NCI-H1436 (cell line): ENCODE results near the gene DLG4.
A peak's percentile ranks its signal among the peaks of the same experiment; 100 is the strongest.

ENCODE experiments used
- DNase-seq: peaks from one replicate; lab custom pipeline; 2025; lab: John Stamatoyannopoulos, UW

DLG4 gene

DNA sequence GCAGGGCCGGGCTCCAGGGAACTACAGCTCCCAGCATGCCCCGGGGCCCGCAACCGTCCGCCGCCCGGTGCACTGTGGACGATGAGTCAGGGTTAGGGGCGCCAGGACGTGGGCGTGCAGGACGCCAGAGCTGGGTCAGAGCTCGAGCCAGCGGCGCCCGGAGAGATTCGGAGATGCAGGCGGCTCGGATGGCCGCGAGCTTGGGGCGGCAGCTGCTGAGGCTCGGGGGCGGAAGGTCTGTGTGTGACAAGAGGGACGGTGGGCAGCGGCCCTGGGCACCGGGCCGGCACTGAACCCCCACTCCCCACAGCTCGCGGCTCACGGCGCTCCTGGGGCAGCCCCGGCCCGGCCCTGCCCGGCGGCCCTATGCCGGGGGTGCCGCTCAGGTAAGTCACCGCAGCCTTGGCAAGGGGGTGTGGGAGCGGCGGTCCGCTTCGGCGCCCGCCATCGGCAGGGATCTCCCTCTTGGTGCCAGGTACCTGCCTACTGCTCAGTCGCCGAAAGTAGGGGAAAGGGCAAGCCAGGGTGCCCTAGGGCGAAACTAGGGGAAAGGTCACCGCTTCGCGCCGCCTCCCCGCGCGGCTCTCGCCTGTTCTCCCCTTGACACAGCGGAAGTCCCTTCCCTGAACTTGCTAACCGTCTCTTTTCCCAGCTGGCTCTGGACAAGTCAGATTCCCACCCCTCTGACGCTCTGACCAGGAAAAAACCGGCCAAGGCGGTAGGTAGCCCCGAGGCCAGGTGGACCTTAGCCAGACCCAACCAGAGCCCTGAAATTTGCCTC is at the start of gene DLG4, which contains the start of gene ACADVL:
DLG4 (minus strand) TSS at position 25 of the 781 bp plus-strand sequence.
ACADVL (plus strand) TSS at position 127 of the 781 bp plus-strand sequence; CDS start at position 174, 47 bp downstream.
- peak; percentile 53 for DNase-seq

DNA sequence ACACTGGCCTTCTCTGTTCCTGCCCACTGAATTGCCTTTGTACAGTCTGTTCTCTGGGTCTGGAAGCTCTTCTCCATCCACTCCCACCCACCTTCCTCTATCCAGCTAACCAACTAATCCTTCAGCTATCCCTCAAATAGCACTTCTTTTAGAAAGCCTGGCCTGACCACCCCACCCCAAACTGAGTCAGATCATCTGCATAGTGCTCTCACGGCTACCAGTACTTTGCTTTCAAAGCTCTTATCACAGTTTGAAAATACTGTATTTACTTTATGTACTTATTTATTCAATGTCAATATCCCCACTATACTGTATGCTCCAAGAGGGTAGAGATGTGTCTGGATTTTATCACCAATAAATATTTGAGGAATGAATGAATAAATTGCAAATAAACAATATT is 47.1 kb upstream of the DLG4 start:
- DNase-seq: no peak

GRCh38 chr17:7263801-7264078 is 44.1 kb upstream of the DLG4 start:
- no peak for DNase-seq

DNA sequence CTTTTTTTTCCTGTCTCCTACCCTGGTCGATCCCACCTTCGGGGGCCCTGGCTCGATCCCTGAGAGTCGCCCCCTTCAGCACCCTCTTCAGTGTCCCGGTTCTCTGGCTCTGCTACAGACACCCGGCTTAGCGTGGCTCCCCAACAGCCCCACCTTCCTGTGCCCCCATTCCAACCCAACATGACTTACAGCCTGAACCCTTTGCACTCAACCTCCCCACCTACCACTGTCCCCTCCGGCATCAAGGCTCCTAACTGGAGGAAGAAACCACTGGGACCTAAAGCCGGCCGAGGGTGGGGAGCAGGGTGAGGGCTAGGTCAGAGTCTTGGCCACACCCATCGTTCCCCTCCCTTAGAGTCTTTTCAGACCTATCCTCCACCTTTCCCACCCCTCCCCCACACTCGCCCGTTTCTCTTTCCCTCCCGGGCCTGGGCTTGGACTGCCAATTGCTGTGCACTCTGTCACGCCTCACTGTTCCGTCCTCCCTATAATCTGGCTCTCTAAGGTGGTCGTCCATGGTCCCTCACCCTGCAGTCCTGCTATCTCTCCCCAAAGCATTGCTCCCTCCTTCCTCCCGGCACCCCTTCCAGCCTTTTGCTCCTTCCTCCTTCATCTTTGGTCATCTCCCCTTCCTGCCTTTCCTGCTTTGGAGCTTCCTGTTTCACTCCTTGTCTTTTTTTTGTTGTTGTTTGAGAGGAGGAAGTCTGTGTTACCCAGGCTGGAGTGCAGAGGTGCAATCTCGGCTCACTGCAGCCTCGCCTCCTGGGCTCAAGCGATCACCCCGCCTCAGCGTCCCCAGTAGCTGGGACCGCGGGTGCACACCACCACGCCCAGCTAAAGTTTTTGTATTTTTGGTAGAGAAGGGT is 43.5 kb upstream of the DLG4 start:
- DNase-seq: no peak

DNA sequence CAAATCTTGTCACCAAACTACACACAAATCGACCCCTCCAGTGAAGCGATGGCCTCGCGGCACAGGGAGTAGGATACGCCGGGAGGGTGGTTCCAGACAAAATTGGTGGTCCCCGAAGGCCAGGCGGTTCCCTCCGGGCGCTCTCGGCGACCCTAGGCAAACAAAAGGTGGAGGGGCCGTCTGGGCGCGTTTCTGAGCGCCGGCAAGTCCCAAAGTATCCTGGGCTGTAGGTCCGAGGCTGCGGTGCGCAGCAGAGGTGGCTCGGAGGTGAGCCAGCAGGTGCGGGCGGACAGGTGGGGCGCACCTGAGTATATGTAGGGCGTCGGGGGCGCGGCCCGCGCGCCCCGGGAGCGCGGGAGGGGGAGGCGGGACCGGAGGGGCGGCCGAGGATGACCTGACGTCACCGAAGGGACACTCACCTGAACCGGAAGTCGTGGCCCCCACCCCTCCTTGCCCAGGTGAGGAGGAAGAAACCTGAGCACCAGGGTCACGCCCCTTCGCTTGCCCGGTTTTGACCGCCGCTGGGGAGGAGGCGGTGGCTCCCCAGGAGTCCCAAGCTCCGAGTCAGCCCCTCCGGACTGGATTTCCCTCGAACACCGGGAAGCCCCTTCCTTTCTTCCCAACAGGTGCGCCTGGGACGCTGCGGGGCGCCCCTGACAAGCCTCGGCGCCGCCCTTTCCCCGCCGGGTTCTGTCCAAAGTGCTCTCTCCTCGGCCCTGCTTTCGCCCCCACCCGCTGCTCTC is 42.7 kb upstream of the DLG4 start, which contains the start of gene CLDN7:
CLDN7 (minus strand) TSS at position 287 of the 743 bp plus-strand sequence. CDS start 435 bp downstream, outside the sequence.
- no peak for DNase-seq

GRCh38 chr17:7261379-7262191 is 41.9 kb upstream of the DLG4 start:
- no peak for DNase-seq

DNA sequence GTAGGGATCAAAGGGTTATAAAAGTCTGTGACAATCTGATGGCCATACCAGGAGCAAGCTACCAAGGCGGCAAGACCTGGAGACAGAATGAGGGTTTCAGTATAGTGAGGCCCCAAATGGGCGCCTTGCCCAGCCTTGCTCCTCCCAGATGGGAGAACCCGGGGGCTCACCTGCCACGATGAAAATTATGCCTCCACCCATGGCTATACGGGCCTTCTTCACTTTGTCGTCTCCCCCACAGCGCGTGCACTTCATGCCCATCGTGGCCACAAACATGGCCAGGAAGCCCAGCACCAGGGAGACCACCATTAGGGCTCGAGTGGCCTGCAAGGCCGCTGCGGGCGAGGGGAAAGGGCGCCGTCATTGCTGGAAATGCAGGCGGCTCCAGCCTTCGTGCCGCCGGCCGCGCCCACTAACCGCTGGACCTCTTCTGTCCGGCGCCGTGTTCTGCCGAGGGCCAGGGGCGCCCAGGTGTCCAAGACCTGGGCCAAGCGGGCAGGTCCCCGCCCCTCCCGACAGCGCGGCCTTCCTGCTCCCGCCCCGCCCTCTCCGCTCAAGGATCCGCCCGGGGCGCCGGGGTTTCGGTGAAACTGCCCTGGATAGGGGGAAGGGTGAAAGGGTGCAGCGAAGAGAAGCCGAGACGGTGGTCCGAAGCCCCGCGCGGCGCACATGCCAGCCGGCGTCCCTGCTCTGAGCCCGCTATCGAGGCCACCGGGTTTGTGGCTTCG is 41.2 kb upstream of the DLG4 start:
- DNase-seq: no peak

GRCh38 chr17:7260151-7260550 is 40.5 kb upstream of the DLG4 start:
- DNase-seq: no peak

GRCh38 chr17:7259555-7259889 is 39.9 kb upstream of the DLG4 start:
- no peak for DNase-seq

DNA sequence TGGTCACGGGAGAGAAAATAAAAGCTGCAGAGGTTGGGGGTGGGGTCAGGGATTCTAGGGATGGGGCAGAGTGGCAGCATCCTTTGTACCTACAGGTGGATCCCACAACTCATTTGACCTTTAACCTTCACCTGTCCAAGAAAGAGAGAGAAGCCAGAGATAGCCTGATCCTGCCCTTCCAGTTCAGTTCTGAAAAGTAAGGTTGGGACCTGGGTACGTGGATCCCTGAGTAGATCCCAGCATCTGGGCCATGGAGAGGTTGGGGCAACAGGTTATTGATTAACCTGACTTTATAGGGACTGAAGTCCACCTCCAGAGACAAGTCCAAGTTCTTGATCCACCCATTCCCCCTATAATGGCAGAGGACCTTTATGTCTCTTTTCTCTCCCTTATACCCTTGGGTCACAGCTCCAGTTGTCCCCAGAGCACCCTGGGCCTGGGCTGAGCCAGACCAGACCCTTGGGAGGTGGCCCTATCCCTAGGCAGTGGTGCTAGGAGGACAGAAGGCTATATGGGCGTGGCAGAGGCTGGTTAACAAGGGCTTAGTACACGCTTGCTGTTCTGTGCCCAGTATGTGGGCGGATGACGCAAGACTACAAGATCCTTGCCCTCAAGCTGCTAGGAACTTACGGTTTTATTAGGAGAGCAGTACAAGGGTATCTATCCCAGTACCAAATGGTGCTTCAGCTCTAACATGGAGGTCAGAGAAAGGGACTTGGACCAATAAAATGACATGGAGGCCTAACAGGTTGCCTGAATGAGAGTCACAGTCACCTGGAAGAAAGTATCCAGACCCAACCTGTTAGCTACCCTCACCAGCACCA is 39.3 kb upstream of the DLG4 start:
- no peak for DNase-seq

- DNase-seq: no peak
Observed at GRCh38 chr17:7256766-7257456, 37.3 kb upstream of the DLG4 start.

DNA sequence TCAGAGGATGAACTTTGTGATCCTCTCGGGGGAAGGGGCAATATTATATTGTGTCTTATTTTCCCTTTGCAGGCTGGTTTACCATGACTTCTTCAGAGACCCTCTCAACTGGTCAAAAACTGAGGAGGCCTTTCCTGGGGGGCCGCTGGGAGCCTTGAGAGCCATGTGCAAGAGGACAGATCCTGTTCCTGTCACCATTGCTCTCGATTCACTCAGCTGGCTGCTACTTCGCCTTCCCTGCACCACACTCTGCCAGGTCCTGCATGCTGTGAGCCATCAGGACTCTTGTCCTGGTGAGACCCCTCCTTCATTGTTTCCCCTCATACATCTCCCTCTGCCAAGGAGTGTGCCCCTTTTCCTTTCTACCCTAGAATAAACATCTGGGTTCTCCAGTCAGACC is 34.9 kb upstream of the DLG4 start:
- DNase-seq: no peak

GRCh38 chr17:7253082-7253481 is 33.4 kb upstream of the DLG4 start:
- no peak for DNase-seq

DNA sequence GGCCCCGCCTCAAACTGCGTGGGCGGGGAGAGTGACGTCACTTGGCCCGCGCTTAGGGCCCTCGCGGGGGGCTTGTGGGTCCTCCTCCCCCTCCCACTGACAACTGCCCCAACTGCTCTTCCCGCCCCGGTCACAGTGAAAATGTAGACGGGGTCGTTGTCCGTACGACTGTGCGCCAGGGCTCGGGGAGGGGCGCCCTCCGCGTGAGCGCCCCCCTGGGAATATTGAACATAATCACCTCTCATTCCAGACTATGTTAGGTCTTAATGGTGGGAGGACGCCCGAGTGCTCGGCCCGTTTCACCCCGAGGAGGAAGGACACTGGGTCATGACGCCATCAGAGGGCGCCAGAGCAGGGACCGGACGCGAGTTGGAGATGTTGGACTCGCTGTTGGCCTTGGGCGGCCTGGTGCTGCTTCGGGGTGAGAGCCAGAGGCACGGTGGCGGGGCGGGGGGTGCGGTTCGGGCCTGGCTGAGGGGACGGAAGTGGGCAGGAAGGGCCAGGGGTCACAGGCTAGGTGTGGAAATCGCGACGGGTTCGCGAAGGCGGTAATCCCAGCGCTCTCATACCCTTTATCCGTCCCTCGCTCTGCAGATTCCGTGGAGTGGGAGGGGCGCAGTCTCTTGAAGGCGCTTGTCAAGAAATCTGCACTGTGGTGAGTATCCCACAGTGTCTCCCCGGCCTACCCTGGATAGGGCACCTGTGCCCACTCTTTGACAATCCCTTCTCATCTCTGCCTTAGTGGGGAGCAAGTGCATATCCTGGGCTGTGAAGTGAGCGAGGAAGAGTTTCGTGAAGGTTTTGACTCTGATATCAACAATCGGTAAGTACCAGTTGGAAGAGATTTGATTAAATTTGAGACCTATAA is 32.8 kb upstream of the DLG4 start, which contains the start of gene ELP5:
ELP5 (plus strand) TSS at position 40 of the 868 bp plus-strand sequence; CDS start at position 376, 336 bp downstream.
- peak; percentile 90 for DNase-seq

- peak; percentile 97 for DNase-seq
Observed at GRCh38 chr17:7251661-7252175, 32.1 kb upstream of the DLG4 start, which contains the start of gene CTDNEP1. TSS of gene CTDNEP1 (minus strand) at chr17:7251734. CDS start at chr17:7251296, 438 bp downstream.

DNA sequence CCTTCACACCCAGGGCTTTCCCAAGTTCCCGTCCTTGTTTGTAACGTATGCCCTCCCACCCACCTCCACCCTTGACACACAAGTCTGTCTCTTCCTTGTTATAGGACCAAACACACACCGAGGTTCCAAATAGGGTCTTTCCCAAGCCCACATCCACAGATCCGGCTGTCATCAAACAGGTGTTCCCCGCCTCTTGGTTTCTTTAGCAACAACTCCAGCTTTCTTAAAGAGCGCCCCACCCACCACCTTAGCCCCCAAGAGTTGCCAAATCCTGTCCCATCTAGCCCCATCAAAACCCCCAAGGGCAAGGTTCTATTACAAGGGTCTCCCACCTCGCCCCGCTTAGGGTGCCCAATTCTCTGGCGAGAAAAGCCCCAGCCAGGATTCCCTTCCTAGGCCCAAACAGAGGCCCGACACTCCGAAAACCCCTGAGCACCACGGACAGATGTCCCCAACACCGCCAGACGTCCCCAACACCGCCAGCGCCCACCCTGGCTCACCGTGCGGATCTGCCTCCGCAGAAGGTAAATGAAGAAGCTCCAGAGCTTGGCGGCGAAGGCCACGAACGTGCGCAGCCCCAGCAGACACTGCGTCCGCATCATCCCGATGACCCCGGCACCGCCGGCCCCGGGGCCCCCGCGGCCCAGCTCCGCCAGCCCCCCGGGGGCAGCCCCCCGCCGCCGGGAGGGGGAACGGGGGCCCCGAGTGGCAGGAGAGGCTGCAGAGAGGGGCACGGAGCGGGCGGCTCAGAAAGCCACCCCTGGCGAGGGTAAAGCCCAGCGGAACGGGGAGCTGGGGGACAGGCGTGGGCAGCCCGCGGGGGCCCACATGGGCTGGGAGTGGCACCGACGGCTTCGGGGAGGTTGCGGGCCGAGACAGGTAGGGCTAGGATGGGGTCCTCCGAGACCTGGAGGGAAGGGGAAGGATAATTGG is 31.3 kb upstream of the DLG4 start:
- no peak for DNase-seq

DNA sequence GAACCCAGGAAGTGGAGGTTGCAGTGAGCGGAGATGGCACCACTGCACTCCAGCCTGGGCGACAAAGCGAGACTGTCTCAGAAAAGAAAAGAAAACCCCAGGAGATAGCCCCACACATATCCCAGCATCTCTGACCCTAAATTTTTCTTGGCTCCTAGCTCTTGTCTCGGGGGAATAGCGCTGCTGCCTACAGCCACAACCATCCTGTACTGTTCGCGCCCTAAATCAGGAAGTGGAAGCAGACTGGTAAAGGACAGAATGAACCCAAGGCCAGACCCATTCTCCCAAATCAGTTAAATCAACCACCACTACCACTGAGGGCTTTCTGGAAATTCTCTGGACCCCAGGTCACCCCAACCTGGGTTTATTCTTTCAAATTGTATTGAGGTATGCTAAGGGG is 30.2 kb upstream of the DLG4 start:
- no peak for DNase-seq
